GM18508 (cell line): ENCODE results near the gene DIP2C.

Experiments
- ATAC-seq: cut with Tn5 transposase; IDR thresholded peaks from one replicate; pipeline ENCODE4 v1.9.1; 2021; ENCODE audit warnings: moderate number of reproducible peaks; ENCODE audit not compliant: insufficient read depth, unreplicated experiment

Gene DIP2C, protein sequence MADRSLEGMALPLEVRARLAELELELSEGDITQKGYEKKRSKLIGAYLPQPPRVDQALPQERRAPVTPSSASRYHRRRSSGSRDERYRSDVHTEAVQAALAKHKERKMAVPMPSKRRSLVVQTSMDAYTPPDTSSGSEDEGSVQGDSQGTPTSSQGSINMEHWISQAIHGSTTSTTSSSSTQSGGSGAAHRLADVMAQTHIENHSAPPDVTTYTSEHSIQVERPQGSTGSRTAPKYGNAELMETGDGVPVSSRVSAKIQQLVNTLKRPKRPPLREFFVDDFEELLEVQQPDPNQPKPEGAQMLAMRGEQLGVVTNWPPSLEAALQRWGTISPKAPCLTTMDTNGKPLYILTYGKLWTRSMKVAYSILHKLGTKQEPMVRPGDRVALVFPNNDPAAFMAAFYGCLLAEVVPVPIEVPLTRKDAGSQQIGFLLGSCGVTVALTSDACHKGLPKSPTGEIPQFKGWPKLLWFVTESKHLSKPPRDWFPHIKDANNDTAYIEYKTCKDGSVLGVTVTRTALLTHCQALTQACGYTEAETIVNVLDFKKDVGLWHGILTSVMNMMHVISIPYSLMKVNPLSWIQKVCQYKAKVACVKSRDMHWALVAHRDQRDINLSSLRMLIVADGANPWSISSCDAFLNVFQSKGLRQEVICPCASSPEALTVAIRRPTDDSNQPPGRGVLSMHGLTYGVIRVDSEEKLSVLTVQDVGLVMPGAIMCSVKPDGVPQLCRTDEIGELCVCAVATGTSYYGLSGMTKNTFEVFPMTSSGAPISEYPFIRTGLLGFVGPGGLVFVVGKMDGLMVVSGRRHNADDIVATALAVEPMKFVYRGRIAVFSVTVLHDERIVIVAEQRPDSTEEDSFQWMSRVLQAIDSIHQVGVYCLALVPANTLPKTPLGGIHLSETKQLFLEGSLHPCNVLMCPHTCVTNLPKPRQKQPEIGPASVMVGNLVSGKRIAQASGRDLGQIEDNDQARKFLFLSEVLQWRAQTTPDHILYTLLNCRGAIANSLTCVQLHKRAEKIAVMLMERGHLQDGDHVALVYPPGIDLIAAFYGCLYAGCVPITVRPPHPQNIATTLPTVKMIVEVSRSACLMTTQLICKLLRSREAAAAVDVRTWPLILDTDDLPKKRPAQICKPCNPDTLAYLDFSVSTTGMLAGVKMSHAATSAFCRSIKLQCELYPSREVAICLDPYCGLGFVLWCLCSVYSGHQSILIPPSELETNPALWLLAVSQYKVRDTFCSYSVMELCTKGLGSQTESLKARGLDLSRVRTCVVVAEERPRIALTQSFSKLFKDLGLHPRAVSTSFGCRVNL (N-terminal part only)

DNA sequence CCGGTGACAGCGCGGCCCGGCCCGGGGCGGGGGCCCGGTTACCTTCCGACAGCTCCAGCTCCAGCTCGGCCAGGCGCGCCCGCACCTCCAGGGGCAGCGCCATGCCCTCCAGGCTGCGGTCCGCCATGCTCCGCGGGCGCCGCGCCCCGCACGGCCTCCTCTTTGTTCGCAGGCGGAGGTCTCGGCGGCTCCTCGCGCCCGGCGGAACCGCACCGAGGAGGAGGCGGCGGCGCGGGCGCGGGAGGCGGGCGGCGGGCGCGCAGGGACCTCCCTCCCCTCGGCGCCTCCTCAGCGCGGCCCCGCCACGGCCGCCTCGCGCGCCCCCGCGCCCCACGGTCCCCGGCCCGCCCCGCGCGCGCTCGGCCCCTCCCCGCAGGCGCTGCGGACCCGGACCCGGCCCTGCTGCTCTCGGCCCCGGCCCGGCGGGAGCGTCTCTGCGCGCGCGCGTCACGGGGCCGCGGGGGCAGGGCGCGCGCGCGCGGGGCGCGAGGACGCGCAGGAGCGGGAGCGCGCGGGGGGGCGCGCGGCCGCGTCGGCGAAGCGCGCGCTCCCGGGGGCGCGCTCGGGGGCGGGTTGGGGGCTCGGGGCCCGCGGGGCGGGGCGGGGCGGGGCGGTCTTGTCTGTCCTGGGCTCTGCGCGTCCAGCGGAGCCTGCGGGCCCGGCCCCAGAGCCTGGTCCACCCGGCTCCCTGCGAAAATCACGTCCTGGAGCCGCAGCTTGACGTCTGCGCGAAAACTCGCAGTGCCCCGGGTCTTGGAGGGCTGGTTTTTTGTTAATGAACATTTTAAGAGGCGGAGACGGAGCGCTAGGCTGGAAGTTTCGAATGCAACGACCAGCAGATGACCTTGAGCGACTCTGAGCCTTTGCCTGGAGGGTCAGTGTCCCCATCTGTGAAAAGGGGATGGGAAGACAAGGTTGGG lies at the start of gene DIP2C:
Gene DIP2C (minus strand): TSS at position 217 of the 920 bp plus-strand sequence. CDS start 90 bp downstream, at position 127.
- ATAC-seq: no peak

DNA sequence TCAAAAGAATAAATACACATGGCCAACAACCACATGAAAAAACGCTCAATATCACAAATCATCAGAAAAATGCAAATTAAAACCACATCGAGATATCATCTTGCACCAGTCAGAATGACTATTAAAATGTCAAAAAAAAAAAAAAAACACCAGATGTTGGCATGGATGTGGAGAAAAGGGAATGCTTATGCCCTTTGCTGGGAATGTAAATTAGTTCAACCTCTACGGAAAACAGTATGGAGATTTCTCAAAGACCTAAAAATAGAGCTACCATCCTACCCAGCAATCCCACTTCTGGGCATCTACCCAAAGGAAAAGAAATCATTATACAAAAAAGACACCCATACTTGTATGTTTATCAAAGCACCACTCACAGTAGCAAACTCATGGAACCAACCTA lies 45.0 kb upstream of the DIP2C start:
- no peak for ATAC-seq

DNA sequence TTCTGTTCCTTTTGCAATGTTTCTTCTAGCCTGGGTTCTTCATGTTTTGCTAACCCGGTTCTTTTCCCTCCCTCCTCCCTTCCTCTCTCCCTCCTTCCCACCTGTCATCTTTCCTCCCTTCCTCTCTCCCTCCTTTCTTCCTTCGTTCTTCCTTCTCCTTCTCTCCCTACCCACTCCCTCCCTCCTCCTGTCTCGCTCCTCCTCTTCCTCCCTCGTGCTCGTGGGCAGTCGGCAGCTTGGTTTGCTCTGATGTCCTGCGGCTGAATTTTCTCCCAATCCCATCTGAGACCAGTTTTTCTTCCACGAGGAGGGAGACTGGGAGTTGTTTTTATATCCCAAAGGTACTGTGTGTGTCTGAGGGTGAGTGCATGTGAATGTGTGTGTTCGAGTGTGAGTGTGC lies 43.6 kb upstream of the DIP2C start:
- ATAC-seq: no peak

DNA sequence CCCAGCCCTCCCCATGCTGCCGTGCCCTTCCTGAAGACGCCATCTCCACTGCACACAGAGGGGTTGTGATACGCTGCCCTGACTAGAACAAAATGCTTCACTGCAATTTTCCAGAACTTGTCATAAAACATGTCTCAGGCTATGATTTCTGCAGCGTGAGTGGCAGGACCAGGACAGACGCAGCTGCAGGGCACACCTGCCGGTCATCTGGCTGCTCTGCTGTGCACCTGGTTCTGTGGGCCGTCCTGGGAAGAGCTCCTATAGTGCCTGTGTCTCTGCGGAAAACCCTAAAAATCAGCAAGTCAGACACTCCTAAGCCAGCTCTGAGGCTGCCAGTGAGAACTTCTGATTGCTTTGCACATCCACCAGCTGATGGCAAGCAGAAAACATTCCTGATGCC lies 39.7 kb upstream of the DIP2C start:
- ATAC-seq: no peak

DNA sequence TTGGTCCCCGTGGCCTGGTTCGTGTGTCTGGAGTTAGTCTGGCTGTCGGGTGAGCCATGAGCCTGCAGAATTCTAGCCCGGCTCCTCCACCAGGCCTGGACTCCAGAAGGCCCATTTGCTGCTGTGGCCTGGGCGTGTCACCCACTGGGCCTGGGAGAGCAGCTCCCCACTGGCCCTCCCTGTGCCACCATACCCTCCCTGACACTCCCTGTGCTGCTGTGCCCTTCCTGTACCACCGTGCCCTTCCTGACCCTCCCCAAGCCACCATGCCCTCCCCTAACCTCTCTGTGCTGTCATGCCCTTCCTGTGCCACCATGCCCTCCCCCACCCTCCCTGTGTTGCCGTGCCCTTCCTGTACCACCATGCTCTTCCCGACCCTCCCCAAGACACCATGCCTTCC lies 39.1 kb upstream of the DIP2C start:
- ATAC-seq: no peak

DNA sequence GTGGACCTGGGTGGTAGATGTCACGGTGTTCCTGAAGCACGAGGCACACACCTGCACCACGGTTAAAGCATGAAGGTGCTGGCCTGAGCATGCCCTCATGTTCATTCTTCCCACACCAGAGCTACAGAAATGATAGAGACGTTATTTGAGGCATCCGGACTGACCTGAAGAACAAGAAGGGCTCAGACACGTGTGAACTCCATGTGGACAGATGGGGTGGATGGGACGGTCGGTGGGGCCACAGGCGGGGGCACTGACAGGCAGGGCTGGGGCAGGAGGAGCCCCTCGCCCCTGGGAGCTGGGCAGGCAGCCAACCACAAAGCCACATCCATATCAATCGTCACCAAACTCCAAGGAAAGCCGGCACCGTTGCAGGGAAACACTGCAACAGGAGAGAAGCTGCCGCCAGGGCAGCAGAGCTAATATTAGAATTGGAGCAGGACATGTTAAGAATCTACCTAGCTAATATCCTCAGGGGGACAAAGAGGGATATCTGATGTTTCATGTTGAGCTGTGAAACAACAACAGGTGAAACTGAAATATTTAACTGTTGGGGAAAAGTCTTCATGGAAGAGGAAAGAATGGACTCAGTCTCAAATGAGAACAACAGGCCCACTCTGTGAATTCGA lies 37.8 kb upstream of the DIP2C start:
- no peak for ATAC-seq

DNA sequence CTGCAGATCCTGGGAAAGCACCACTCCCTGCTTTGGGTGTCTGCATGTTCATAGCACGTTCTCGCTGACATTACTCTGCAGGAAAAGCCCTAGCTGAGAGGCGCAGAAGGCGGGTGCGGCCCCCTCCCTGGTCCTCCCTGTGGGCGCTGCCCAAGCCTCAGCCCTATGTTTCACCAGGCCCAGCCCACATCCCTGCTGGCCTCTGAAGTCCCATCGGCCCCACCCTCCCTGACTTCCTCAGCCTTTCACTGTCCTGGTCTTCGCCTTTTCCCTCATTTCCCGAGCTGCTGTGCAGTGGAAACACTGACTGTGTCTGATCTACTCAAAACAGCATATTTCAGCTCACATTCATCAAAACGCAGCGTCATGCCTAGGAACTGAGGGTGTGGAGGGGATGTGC lies 36.3 kb upstream of the DIP2C start:
- no peak for ATAC-seq

DNA sequence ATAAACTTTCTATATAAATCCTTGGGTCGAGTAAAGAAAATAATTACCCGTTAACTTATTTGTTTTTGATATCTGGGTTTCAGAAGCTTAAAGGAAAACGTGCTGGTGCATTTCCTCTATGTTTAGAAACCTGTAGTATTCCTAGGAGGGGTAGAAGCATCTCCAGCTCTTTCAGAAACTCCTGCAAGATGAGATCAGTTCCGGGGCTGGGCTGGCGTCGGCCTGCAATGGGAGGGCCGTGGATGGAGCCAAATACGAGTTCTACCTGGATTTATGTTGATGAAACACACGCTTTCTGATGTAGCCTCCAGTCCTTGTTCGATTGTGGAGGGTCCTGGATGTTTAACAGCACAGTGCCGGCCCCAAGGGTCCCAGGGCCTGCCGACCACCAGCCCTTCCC lies 35.8 kb upstream of the DIP2C start:
- no peak for ATAC-seq

DNA sequence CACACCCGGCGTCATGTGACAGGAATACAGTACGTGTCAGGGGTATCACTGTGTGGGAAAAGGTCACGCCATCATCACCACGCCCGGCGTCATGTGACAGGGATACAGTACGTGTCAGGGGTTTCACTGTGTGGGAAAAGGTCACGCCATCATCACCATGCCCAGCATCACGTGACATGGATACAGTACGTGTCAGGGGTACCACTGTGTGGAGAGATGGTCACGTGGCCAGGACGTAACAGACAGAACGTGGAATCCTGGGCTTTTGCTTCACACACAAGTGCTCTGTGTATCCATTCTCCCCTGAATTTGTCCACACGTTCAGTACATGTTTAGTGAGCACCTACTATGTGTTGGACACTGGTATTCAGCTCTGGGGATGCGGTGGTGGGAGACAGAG lies 34.5 kb upstream of the DIP2C start:
- ATAC-seq: no peak

DNA sequence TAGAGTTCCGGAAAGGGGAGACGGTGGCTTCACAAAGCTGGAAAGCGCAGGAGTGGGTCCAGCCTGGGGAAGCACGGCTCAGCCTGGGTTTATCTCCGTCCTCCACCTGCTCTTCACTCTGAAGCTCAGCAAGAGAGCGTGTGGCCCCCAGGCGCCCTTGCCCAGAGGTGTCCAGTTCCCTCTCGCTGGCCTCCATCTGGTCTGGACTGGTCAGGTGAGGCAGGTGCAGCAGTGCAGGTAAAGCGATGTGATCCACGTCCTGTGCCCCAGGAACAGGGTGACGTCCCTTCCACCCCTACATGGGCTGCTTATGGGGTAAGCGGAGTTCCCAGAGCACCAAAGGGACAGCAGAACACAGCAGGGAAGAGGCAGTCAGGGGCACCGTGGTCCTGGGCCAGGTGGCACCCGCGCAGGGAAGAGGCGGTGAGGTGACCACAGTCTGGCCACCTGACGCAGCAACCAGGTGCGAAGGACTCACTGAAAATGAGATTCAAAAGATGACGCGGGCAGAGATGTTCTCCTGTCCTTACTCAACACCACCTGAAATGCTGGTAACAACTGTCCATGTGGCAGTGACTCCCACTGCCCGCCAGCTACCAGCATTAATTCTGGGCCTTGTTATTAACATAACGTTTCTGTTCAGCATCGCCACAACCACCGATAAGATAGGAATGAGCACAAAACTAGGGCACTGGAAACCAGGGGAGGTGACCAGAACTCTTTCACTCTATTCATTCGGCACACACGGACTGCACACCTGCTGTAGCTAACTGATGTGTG lies 33.0 kb upstream of the DIP2C start:
- ATAC-seq: no peak

DNA sequence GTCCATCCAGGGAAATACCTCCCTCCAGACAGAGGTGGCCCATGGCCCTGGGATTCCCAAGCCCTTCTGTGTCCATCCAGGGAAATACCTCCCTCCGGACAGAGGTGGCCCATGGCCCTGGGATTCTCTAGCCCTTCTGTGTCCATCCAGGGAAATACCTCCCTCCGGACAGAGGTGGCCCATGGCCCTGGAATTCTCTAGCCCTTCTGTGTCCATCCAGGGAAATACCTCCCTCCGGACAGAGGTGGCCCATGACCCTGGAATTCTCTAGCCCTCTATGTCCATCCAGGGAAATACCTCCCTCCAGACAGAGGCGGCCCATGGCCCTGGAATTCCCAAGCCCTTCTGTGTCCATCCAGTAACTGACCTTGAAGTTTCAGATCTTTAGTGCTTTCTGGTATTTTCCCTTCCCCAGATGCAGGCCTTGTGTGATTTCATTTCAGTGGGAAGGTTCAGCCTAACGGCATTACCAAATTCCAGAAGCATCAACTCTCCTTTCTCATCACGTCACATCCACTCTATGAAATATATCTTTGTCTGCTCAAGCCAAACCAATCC lies 28.8 kb upstream of the DIP2C start:
- no peak for ATAC-seq

DNA sequence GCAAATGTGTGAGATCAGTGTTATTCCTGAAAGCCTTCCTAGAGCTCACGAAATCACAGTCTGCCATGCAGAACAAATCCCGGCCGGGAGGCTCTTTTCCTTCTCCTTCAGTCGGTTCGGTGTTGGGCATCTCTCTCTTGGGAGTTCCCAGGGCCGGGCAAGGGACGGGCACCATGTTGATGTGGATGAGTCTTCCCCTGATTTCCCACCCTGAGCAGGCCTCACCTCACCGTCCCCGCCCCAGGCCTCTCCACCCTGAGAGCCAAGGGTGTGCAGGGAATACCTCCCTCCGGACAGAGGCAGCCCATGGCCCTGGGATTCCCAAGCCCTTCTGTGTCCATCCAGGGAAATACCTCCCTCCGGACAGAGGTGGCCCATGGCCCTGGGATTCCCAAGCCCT lies 28.0 kb upstream of the DIP2C start:
- ATAC-seq: no peak

DNA sequence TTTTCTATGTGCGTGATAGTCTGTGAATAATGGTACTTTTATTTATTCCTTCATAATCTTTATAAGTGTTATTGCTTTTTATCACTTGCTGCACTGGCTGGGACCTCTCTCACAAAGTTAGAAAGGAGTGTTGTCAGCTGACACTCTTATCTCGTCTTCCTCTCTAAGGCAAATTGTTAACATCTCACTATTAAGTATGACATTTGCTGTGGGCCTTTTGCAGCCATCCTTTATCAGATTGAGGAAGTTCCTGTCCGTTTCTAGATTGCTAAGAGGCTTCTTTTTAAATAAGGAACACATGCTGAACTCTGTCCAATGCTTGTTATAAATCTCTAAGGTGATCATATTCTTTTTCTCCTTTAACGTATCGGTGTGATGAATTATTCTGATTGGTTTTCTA lies 27.4 kb upstream of the DIP2C start:
- ATAC-seq: no peak

DNA sequence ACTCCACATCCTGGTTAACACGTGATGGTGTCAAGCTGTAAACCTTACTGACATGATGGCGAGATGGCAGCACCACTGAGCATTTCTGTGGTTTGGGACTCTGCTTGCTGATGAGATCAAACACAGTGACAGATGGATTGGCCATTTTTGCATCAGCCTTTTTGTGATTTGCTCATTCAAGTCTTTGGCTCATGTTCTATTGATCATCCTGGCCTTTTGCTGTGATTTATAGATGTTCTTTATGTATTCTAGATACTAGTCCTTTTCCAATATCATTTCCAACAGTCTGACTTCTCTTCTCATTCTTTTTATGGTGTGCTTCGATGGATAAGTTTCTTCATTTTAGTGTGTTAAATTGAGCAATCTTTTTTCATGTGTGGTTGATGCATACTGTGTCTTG lies 24.7 kb upstream of the DIP2C start:
- ATAC-seq: no peak

DNA sequence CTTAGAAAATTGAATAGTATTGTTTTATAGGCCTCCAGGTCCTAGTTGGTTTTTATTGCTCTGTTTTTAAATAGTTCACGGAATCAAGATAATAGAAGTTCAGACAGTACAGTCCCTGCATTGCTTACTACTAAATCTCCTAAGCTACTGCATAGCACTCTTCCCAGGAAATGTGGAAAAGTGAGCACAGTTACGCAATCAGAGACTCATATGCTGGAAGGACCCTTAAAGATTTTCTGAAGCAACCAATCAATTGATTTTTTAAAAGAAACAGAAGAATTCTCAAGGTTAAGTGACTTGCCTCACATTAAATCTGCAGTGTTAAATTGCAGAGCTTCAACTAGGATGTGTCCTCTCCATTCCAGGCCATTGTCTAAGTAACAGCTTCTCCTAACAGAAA lies 23.1 kb upstream of the DIP2C start:
- no peak for ATAC-seq

DNA sequence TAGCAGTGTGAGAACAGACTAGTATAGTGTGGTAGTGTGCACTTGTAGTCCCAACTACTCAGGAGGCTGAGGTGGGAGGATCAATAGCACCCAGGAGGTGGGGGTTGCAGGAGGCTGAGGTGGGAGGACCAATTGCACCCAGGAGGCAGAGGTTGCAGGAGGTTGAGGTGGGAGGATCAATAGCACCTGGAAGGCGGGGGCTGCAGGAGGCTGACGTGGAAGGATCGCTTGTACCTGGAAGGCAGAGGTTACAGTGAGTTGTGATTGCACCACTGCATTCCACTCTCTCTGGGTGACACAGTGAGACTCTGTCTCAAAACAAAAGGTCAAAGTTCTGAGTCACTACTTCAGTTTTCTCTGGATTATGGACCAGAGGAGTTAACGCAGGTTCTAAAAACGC lies 22.6 kb upstream of the DIP2C start:
- ATAC-seq: no peak

DNA sequence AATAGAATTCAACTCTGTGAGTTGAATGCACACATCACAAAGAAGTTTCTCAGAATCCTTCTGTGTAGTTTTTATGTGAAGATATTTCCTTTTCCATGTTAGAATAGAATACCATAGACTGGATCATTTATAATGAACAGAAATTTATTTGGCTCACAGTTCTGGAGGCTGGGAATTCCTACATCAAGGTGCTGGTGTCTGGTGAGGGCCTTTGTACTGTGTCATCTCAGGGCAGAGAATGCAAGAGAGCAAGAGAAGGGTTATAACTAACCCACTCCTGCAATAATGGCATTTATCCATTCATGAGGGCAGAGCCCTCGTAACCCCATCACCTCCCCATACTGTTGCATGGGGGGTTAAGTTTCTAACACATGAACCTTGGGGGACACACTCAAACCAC lies 18.4 kb upstream of the DIP2C start:
- ATAC-seq: no peak

DNA sequence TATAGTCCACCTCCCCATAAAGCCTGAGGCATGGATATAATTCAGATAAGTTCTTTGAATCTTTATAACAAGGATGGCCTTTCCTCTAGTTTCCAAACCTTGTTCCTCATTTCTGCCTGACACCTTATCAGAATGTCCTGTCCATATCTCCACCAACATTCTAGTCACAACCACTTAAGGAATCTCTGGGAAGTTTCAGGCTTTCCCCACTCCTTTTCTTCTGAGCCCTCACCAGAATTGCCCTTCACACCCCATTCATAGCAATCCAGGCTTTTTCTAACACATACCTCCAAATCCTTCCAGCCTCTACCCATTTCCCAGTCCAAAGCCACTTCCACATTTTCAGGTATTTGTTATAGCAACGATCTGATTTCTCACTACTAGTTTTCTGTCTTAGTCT lies 18.0 kb upstream of the DIP2C start:
- no peak for ATAC-seq
